Neutrophil (primary cell): ENCODE results near the gene C2CD3.

ENCODE experiments used
- H3K27ac ChIP-seq: fragments of 200-600 bp; sonication (generic); 2 replicates; pipeline ENCODE4 v1.5.1; 2016; ENCODE audit warnings: mild to moderate bottlenecking, moderate library complexity
- H3K27me3 ChIP-seq: fragments of 200-600 bp; sonication (generic); 2 replicates; pipeline ENCODE4 v1.6.0; 2016; ENCODE audit warnings: mild to moderate bottlenecking
- H3K36me3 ChIP-seq: fragments of 200-600 bp; sonication (generic); 2 replicates; pipeline ENCODE4 v1.5.1; 2017
- H3K4me1 ChIP-seq, 2 experiments: fragments of 200-600 bp in 1 of 2; sonication (generic) in 1 of 2; 1 replicate in 1 of 2; 2 replicates in 1 of 2; pipeline versions ENCODE4 v1.5.1 to v1.6.1; 2013 to 2016; ENCODE audit warnings: low read depth in 1 of 2, low read length in 1 of 2, mild to moderate bottlenecking in 1 of 2, moderate library complexity in 1 of 2; ENCODE audit not compliant: control insufficient read depth in 1 of 2, insufficient read depth in 1 of 2
- H3K4me3 ChIP-seq, 2 experiments: fragments of 200-600 bp in 1 of 2; sonication (generic) in 1 of 2; 1 replicate in 1 of 2; 2 replicates in 1 of 2; pipeline ENCODE4 v1.5.1; 2013 to 2016; ENCODE audit warnings: low read depth in 1 of 2, low read length in 1 of 2, mild to moderate bottlenecking in 1 of 2, moderate library complexity in 1 of 2
- H3K9me3 ChIP-seq: fragments of 200-600 bp; sonication (generic); 2 replicates; pipeline ENCODE4 v1.5.1; 2016
- TF ChIP-seq, protein P1 (sequence below): fragments of 200-600 bp; sonication (generic); IDR thresholded peaks from 2 replicates; pipeline ENCODE4 v1.5.1; 2016; ENCODE audit warnings: antibody characterized with exemption

Gene C2CD3

GRCh38 chr11:74015919-74016684 is 154.7 kb downstream of the C2CD3 start:
- Histone ChIP-seq H3K27ac (no peak overlapping the region), H3K9me3 (no peaks in the 10 kb centered on the region), H3K36me3 (peaks cover 55% of the 10 kb centered on the region), H3K27me3 (no peaks in the 10 kb centered on the region), H3K4me1 (no peaks in the 10 kb centered on the region), H3K4me3 (no peak overlapping the region)
- TF ChIP-seq, protein P1, sequence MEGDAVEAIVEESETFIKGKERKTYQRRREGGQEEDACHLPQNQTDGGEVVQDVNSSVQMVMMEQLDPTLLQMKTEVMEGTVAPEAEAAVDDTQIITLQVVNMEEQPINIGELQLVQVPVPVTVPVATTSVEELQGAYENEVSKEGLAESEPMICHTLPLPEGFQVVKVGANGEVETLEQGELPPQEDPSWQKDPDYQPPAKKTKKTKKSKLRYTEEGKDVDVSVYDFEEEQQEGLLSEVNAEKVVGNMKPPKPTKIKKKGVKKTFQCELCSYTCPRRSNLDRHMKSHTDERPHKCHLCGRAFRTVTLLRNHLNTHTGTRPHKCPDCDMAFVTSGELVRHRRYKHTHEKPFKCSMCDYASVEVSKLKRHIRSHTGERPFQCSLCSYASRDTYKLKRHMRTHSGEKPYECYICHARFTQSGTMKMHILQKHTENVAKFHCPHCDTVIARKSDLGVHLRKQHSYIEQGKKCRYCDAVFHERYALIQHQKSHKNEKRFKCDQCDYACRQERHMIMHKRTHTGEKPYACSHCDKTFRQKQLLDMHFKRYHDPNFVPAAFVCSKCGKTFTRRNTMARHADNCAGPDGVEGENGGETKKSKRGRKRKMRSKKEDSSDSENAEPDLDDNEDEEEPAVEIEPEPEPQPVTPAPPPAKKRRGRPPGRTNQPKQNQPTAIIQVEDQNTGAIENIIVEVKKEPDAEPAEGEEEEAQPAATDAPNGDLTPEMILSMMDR, result no peak

GRCh38 chr11:74014880-74015279 is 155.9 kb downstream of the C2CD3 start:
- TF ChIP-seq, protein P1, result no peak
- no peaks in the 10 kb centered on the region for H3K9me3 ChIP-seq
- H3K36me3 ChIP-seq, result peaks cover 57% of the 10 kb centered on the region
- H3K27me3 ChIP-seq, result no peaks in the 10 kb centered on the region
- H3K27ac ChIP-seq, result no peak overlapping the region
- no peak overlapping the region for H3K4me3 ChIP-seq
- H3K4me1 ChIP-seq, result no peaks in the 10 kb centered on the region

DNA sequence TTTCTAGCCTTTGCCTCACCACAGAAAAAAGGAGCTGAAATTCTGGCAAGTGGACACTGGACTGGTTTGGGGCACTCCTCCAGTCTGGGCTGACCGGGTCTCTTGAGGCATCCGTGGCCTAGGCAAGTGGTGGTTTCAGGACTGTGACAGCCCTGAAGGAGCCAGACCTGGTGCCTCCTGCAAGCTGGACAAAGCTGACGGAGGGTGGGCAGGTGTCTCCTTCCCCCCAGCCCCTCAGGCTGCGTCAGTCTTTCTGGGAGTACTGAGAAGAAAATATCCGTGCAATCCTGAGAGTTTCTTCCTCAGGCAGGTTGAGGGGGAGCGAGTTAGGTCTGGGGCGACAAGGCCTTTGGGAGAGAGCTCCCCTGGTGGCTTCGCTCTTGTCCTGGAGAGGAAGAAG is 157.7 kb downstream of the C2CD3 start:
- Histone ChIP-seq H3K27ac (no peak overlapping the region), H3K9me3 (no peaks in the 10 kb centered on the region), H3K36me3 (peaks cover 52% of the 10 kb centered on the region), H3K27me3 (no peaks in the 10 kb centered on the region), H3K4me1 (no peaks in the 10 kb centered on the region), H3K4me3 (no peak overlapping the region)
- TF ChIP-seq, protein P1, result no peak

GRCh38 chr11:74012074-74012809 is 158.6 kb downstream of the C2CD3 start:
- Histone ChIP-seq H3K4me3 (no peak overlapping the region), H3K27ac (no peak overlapping the region), H3K27me3 (no peaks in the 10 kb centered on the region), H3K4me1 (no peaks in the 10 kb centered on the region), H3K9me3 (no peaks in the 10 kb centered on the region), H3K36me3 (peaks cover 48% of the 10 kb centered on the region)
- TF ChIP-seq, protein P1, result no peak

DNA sequence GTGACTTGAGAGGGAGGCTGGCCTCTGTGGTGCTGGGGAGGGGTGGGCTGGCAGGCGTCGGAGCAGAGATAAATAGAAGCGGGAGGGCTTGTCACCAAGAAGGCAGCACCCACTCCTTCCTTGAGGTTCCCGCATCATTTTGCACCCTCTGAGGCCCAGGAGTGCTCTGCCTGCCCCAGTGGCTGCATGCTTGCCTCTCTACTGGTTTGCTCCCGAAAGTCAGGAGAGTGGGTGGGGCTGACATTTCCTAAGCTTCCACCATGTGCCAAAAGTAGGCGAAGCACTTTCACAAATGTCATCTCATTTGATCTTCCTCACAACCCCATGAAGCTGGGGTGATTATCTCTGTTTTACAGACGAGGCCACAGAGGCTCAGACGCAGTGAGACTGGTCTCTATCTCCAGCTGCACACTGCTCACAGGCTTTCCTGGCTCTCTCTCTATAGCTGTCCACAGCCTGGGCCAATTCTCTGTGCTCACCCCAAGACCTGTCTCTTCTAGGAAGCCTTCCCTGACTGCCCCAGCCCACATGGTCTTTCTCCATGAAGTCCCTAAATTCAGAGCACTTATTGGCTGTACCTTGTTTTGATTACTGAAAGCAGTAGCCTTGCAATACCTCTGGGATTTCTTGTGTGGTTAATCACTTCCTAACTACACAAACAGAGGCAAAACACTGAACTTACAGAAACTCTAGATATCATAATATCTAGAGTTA is 159.3 kb downstream of the C2CD3 start:
- Histone ChIP-seq H3K4me3 (no peak overlapping the region), H3K27me3 (no peaks in the 10 kb centered on the region), H3K36me3 (peaks cover 41% of the 10 kb centered on the region), H3K4me1 (no peaks in the 10 kb centered on the region), H3K9me3 (no peaks in the 10 kb centered on the region), H3K27ac (no peak overlapping the region)
- TF ChIP-seq, protein P1, result no peak
